ENCODE measurements around the gene LCN6. TPM values are rescaled to one million over a fixed set of nuclear protein-coding genes. Genes with fewer than 3 reads are reported as not detected.

The LCN6 gene
- total and polyA plus RNA-seq, 2 of the 4 experiments (the other 2 are of a cell fraction), result not detected

DNA sequence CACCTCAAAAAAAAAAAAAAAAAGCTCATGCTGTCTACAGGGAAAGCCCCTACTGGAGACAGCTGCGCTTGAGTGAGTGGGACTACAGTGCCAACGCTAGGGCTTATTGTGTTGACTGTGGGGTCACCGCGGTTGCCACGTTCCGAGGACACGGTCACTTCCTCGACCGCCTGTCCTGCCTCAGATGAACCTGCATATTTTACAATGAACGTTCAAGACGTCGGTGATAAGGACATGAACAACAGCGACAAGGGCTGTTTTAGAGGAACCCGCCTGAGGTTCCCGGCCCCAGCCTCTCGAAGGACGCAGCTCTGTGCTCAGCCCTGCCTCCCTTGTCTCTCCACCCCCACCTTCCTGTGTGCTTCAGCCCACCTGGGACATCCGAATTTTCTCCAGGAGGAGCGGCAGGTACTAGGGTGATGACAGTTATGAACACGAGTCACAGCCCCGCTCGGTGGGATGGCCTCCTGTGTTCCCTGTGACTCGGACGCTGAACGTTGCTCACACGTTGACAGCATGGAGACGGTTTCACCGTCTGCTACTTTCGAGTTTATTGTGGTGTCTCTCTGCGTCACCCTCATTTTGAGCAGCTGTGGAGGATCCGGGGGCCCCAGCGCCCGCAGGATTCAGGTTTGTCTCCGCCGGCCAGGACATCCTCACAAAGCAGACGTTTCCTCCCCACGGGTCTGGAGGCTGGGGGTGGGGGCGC, 47.2 kb downstream of the LCN6 start:
- Histone ChIP-seq H3K14ac (replicated peaks; ENCODE audit: low read depth, low read length) (no peak overlapping the region), H3K27me3 (ENCODE audit: control insufficient read depth, insufficient read depth, low read length) (peaks cover 25% of the 10 kb centered on the region), H4K8ac (ENCODE audit: low read depth in 2 of 2, low read length in 2 of 2) (no peak overlapping the region), H2AK5ac (ENCODE audit: low read depth, low read length) (no peak overlapping the region), H2BK120ac (ENCODE audit: low read depth, low read length) (no peak overlapping the region), H4K91ac (ENCODE audit: insufficient read depth, low read depth, low read length) (no peak overlapping the region), H4K5ac (ENCODE audit: low read depth, low read length) (no peak overlapping the region), H3K79me1 (ENCODE audit: low read depth in 1 of 2, low read length in 2 of 2) (no peaks in the 10 kb centered on the region), H3K27ac (ENCODE audit: insufficient read depth, low read length) (no peak overlapping the region), H3K9ac (ENCODE audit: low read depth, low read length) (no peak overlapping the region), H3K4me1 (ENCODE audit: control insufficient read depth, insufficient read depth, low read length) (0 out of 2 replicates have a peak, but pooled peaks cover 2% of the 10 kb centered on the region), H4K20me1 (ENCODE audit: insufficient read depth, low read length) (no peaks in the 10 kb centered on the region), H3K4me3 (ENCODE audit: insufficient read depth, low read depth, low read length) (no peak overlapping the region), H3K18ac (ENCODE audit: low read depth, low read length) (no peak overlapping the region), H3K9me1 (ENCODE audit: insufficient read depth, low read length) (no peaks in the 10 kb centered on the region), H2BK5ac (ENCODE audit: low read depth, low read length, poor library complexity, severe bottlenecking) (no peak overlapping the region), H2AFZ (replicated peaks; ENCODE audit: low read length, poor library complexity) (peak overlapping the region; percentile 67), H3K4me2 (ENCODE audit: low read depth, low read length) (peak overlapping the region; percentile 49), H2BK20ac (ENCODE audit: low read depth, low read length) (no peak overlapping the region), H3K4ac (ENCODE audit: low read depth, low read length) (no peak overlapping the region), H3K36me3 (ENCODE audit: control insufficient read depth, insufficient read depth, low read length) (no peaks in the 10 kb centered on the region), H3K56ac (ENCODE audit: extremely low read depth, insufficient read depth, low read length) (no peak overlapping the region), H3K9me3 (ENCODE audit: control insufficient read depth, insufficient read depth, low read length) (no peaks in the 10 kb centered on the region), H2BK15ac (ENCODE audit: low read depth, low read length) (no peak overlapping the region), H2AK9ac (replicated peaks; ENCODE audit: low read depth, low read length, poor library complexity) (peak overlapping the region; percentile 28), H3K23ac (ENCODE audit: low read depth, low read length) (no peak overlapping the region)
- CTCF ChIA-PET, result no interaction called here
- BruUV-seq (replicated peaks), result no TSS peak
- 47% methylated on average over 27 of the region's 38 CpGs; no CpG with 5 or more reads in 1 of the 2 experiments for WGBS, 2 experiments (ENCODE audit: extremely low coverage in 2 of 2, insufficient read length in 1 of 2)
- POLR2A ChIA-PET (ENCODE audit: unreplicated experiment), result no interaction called here
- in situ Hi-C loops (cut with MboI; ENCODE audit: low sequenced_read_pairs), result no loop called here
- dilution Hi-C loops (cut with HindIII; ENCODE audit: low sequenced_read_pairs, unreplicated experiment), result no loop called here
- intact Hi-C loops (cut with micrococcal nuclease), result no loop called here
- DNase-seq, result peak; percentile 16
- ATAC-seq (ENCODE audit: low read depth), result peak; percentile 24; the same call in 1 of the 2 replicates
- TF ChIP-seq MAFK (IDR thresholded peaks at IDR 0.05; ENCODE audit: low read depth, low read length), result no peak
- TF ChIP-seq RCOR1 (IDR thresholded peaks at IDR 0.05; ENCODE audit: insufficient replicate concordance, low read length), result no peak
- no peak for TF ChIP-seq POLR2A (IDR thresholded peaks at IDR 0.05; ENCODE audit: low read depth, low read length)
- TF ChIP-seq RFX5 (IDR thresholded peaks at IDR 0.05; ENCODE audit: low read depth, low read length), result no peak
- TF ChIP-seq RAD21 (IDR thresholded peaks at IDR 0.05; ENCODE audit: low read length), result no peak
- no peak for TF ChIP-seq CHD1 (IDR thresholded peaks at IDR 0.05; ENCODE audit: low read depth, low read length)
- TF ChIP-seq, protein P1, sequence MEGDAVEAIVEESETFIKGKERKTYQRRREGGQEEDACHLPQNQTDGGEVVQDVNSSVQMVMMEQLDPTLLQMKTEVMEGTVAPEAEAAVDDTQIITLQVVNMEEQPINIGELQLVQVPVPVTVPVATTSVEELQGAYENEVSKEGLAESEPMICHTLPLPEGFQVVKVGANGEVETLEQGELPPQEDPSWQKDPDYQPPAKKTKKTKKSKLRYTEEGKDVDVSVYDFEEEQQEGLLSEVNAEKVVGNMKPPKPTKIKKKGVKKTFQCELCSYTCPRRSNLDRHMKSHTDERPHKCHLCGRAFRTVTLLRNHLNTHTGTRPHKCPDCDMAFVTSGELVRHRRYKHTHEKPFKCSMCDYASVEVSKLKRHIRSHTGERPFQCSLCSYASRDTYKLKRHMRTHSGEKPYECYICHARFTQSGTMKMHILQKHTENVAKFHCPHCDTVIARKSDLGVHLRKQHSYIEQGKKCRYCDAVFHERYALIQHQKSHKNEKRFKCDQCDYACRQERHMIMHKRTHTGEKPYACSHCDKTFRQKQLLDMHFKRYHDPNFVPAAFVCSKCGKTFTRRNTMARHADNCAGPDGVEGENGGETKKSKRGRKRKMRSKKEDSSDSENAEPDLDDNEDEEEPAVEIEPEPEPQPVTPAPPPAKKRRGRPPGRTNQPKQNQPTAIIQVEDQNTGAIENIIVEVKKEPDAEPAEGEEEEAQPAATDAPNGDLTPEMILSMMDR (conservative IDR thresholded peaks at IDR 0.05; ENCODE audit: low read depth, low read length), result no peak
- TF ChIP-seq MAZ (IDR thresholded peaks at IDR 0.05; ENCODE audit: borderline replicate concordance, low read depth, low read length), result no peak
- TF ChIP-seq FOS (IDR thresholded peaks at IDR 0.05; ENCODE audit: low read depth, low read length), result no peak
- TF ChIP-seq CEBPB (IDR thresholded peaks at IDR 0.05; ENCODE audit: low read depth, low read length), result no peak
- TF ChIP-seq ELK1 (IDR thresholded peaks at IDR 0.05; ENCODE audit: borderline replicate concordance, low read depth, low read length), result no peak
- no peak for TF ChIP-seq NFE2L2 (IDR thresholded peaks at IDR 0.05; ENCODE audit: low read depth, low read length)

Data from IMR-90 (cell line).